ENCODE results near the gene FAM53B.

Gene FAM53B

GRCh38 chr10:124742413-124743190, 1.6 kb downstream of the FAM53B start:
- peak; percentile 42 for DNase-seq (ENCODE audit: low spot score)

GRCh38 chr10:124741922-124742412, 2.2 kb downstream of the FAM53B start:
- no peak for DNase-seq (ENCODE audit: low spot score)

GRCh38 chr10:124741281-124741921, 2.8 kb downstream of the FAM53B start:
- peak; percentile 78 for DNase-seq (ENCODE audit: low spot score)

- no peak for DNase-seq (ENCODE audit: low spot score)
Observed at GRCh38 chr10:124740369-124741280, 3.6 kb downstream of the FAM53B start.

GRCh38 chr10:124739986-124740368, 4.2 kb downstream of the FAM53B start:
- no peak for DNase-seq (ENCODE audit: low spot score)

GRCh38 chr10:124739119-124739921, 4.9 kb downstream of the FAM53B start:
- DNase-seq (ENCODE audit: low spot score): no peak

GRCh38 chr10:124738441-124738840, 5.7 kb downstream of the FAM53B start:
- no peak for DNase-seq (ENCODE audit: low spot score)

- no peak for DNase-seq (ENCODE audit: low spot score)
Observed at GRCh38 chr10:124737708-124738107, 6.5 kb downstream of the FAM53B start.

- no peak for DNase-seq (ENCODE audit: low spot score)
Observed at GRCh38 chr10:124737221-124737620, 7.0 kb downstream of the FAM53B start.

- no peak for DNase-seq (ENCODE audit: low spot score)
Observed at GRCh38 chr10:124736491-124737136, 7.6 kb downstream of the FAM53B start.

- no peak for DNase-seq (ENCODE audit: low spot score)
Observed at GRCh38 chr10:124735491-124736286, 8.5 kb downstream of the FAM53B start.

- no peak for DNase-seq (ENCODE audit: low spot score)
Observed at GRCh38 chr10:124734311-124735166, 9.6 kb downstream of the FAM53B start.

- DNase-seq (ENCODE audit: low spot score): no peak
Observed at GRCh38 chr10:124733571-124734245, 10.5 kb downstream of the FAM53B start.

- no peak for DNase-seq (ENCODE audit: low spot score)
Observed at GRCh38 chr10:124732931-124733570, 11.1 kb downstream of the FAM53B start.

GRCh38 chr10:124731551-124731950, 12.6 kb downstream of the FAM53B start:
- DNase-seq (ENCODE audit: low spot score): no peak

GRCh38 chr10:124730790-124731189, 13.4 kb downstream of the FAM53B start:
- no peak for DNase-seq (ENCODE audit: low spot score)

GRCh38 chr10:124728830-124729661, 15.1 kb downstream of the FAM53B start:
- no peak for DNase-seq (ENCODE audit: low spot score)
